Measurements from ENCODE around the gene RBBP5. TPM values are rescaled to one million over a fixed set of nuclear protein-coding genes. Genes with fewer than 3 reads are reported as not detected.

RBBP5 gene
- total RNA-seq, 1 donor from 2014 or later, result 11.4 TPM

- Mint-ChIP-seq H3K4me3 (ENCODE audit: unreplicated experiment) (no peak overlapping the region), H3K27ac (ENCODE audit: unreplicated experiment) (no peak overlapping the region), H3K27me3 (ENCODE audit: unreplicated experiment) (peaks cover 7% of the 10 kb centered on the region), H3K9me3 (ENCODE audit: unreplicated experiment) (no peaks in the 10 kb centered on the region), H3K4me1 (ENCODE audit: unreplicated experiment) (no peaks in the 10 kb centered on the region), H3K36me3 (ENCODE audit: low read depth, unreplicated experiment) (no peaks in the 10 kb centered on the region)
- DNase-seq (ENCODE audit: low spot score), result no peak
- no peak for TF ChIP-seq CTCF (IDR thresholded peaks at IDR 0.05; ENCODE audit: unreplicated experiment)
Observed at GRCh38 chr1:205077158-205077933, 44.4 kb downstream of the RBBP5 start.

DNA sequence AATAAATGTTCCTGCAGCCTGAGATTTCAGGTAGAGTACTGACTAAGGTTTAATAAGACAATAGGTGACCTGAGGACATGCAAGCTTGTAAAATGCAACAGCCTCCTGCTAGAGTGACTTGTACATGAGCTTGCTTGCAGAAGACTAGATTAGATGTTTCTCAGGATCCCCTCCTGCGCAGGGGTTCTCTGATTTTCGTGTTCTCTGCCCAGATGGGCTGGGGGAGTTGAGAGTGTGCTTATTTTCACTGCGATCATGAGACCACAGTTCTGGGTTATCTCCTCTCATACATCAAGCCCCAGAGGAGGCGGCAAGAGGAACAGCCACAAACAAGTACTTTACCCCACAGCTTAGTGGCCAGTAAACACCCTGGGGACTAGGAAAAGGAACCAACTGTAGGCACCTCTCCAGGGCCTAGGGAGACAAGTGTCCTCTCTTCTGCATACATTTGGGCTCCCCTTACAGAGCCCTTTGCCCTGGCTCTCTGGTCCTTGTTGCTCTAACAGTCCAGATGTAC lies 45.5 kb downstream of the RBBP5 start:
- H3K27me3 Mint-ChIP-seq (ENCODE audit: unreplicated experiment), result peaks cover 7% of the 10 kb centered on the region
- DNase-seq (ENCODE audit: low spot score), result no peak
- TF ChIP-seq CTCF (IDR thresholded peaks at IDR 0.05; ENCODE audit: unreplicated experiment), result no peak
- H3K4me1 Mint-ChIP-seq (ENCODE audit: unreplicated experiment), result no peaks in the 10 kb centered on the region
- no peak overlapping the region for H3K4me3 Mint-ChIP-seq (ENCODE audit: unreplicated experiment)
- H3K36me3 Mint-ChIP-seq (ENCODE audit: low read depth, unreplicated experiment), result no peaks in the 10 kb centered on the region
- no peak overlapping the region for H3K27ac Mint-ChIP-seq (ENCODE audit: unreplicated experiment)
- no peaks in the 10 kb centered on the region for H3K9me3 Mint-ChIP-seq (ENCODE audit: unreplicated experiment)

- Mint-ChIP-seq H3K9me3 (ENCODE audit: unreplicated experiment) (no peaks in the 10 kb centered on the region), H3K27ac (ENCODE audit: unreplicated experiment) (no peak overlapping the region), H3K27me3 (ENCODE audit: unreplicated experiment) (peaks cover 9% of the 10 kb centered on the region)
Observed at GRCh38 chr1:205075642-205076155, 46.1 kb downstream of the RBBP5 start.

DNA sequence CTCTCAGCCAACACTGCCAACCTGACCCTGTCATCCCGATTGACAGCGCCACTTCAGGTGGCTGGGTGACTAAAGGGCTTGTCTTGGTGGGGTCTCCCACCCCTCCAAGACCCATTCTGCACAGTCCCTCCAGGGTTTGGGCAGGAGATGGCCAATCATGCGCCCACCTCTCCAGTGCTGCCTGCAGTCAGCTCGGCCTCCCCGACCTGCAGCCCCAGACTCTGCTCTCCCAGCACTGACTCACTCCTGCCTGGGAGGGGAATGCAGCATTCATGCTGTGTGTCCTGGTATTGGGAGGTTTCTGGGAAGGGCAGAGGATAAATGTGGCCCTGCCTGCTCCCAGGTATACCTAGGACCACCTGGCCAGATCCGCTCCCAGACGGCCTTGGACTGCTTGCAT lies 47.3 kb downstream of the RBBP5 start:
- Mint-ChIP-seq H3K27ac (ENCODE audit: unreplicated experiment) (peak overlapping the region; percentile 18), H3K36me3 (ENCODE audit: low read depth, unreplicated experiment) (no peaks in the 10 kb centered on the region), H3K27me3 (ENCODE audit: unreplicated experiment) (peaks cover 9% of the 10 kb centered on the region), H3K9me3 (ENCODE audit: unreplicated experiment) (no peaks in the 10 kb centered on the region), H3K4me3 (ENCODE audit: unreplicated experiment) (no peak overlapping the region), H3K4me1 (ENCODE audit: unreplicated experiment) (no peaks in the 10 kb centered on the region)
- no peak for DNase-seq (ENCODE audit: low spot score)
- no peak for TF ChIP-seq CTCF (IDR thresholded peaks at IDR 0.05; ENCODE audit: unreplicated experiment)

More at GRCh38 chr1:205075642-205076155, 46.1 kb downstream of the RBBP5 start:
- H3K4me1 Mint-ChIP-seq (ENCODE audit: unreplicated experiment), result no peaks in the 10 kb centered on the region
- H3K36me3 Mint-ChIP-seq (ENCODE audit: low read depth, unreplicated experiment), result no peaks in the 10 kb centered on the region
- DNase-seq (ENCODE audit: low spot score), result no peak
- H3K4me3 Mint-ChIP-seq (ENCODE audit: unreplicated experiment), result no peak overlapping the region
- no peak for TF ChIP-seq CTCF (IDR thresholded peaks at IDR 0.05; ENCODE audit: unreplicated experiment)

DNA sequence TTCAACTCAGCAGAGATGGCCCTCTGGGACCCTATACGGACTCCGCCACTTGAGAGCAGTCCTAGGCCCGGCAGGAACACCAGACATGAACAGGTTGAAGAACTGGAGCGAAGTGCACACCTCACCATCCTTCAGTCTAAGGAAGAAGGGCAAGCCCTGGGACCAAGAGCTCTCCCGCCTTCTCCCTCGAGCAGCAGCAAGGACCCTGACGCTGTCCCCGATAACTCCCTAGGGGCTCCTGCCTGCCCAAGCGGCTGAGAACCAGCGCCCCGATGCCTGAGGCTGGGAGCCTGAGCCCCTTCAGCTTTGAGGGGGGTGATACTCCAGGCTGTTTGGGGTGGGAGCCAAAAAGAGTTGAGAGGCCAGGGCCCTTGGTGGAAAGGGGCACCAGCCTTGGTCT lies 47.7 kb downstream of the RBBP5 start:
- H3K4me1 Mint-ChIP-seq (ENCODE audit: unreplicated experiment), result no peaks in the 10 kb centered on the region
- no peak overlapping the region for H3K27ac Mint-ChIP-seq (ENCODE audit: unreplicated experiment)
- H3K27me3 Mint-ChIP-seq (ENCODE audit: unreplicated experiment), result peaks cover 9% of the 10 kb centered on the region
- H3K9me3 Mint-ChIP-seq (ENCODE audit: unreplicated experiment), result no peaks in the 10 kb centered on the region
- TF ChIP-seq CTCF (IDR thresholded peaks at IDR 0.05; ENCODE audit: unreplicated experiment), result no peak
- H3K4me3 Mint-ChIP-seq (ENCODE audit: unreplicated experiment), result no peak overlapping the region
- DNase-seq (ENCODE audit: low spot score), result no peak
- no peaks in the 10 kb centered on the region for H3K36me3 Mint-ChIP-seq (ENCODE audit: low read depth, unreplicated experiment)

Data from endothelial cell (in vitro differentiated cells).